Measurements from ENCODE around the gene RPSA.

DNA sequence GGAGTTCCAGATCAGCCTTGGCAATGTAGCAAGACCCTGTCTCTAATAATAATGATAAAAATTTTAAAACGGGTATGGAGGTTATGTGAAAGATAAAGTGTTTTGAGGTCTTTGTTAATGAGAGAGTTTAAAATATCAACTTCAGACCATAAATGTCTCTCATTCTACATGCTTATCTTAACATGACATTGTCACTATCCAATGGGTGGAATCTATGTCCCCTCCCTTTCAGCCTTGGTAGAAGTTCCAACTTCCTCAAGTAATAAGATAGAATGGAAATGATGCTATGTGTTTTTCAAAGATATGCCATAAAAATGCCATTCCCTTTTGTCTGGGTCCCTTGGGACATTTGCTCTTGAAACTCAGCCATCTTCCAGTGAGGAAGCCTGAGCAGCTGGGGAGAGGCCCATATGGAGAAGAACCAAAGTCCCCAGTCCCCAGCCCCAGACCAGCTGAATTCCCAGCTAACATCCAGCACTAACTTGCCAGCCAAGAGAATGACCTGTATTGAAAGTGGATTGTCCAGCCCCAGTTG is 17.0 kb downstream of the RPSA start:
- TF ChIP-seq CTCF (IDR thresholded peaks at IDR 0.05 in 4 of 5, conservative IDR thresholded peaks at IDR 0.05 in 1 of 5) (no peak), POLR2A (IDR thresholded peaks at IDR 0.05) (no peak)

Measured in gastrocnemius medialis (tissue), 4 donors.